ENCODE measurements around the gene POLR3B. TPM values are rescaled to one million over a fixed set of nuclear protein-coding genes. Genes with fewer than 3 reads are reported as not detected.
A peak's percentile ranks its signal among the peaks of the same experiment; 100 is the strongest.

Gene POLR3B
- total and polyA plus RNA-seq, 4 donors, result 2.0 to 8.0 (median 4.0) TPM

DNA sequence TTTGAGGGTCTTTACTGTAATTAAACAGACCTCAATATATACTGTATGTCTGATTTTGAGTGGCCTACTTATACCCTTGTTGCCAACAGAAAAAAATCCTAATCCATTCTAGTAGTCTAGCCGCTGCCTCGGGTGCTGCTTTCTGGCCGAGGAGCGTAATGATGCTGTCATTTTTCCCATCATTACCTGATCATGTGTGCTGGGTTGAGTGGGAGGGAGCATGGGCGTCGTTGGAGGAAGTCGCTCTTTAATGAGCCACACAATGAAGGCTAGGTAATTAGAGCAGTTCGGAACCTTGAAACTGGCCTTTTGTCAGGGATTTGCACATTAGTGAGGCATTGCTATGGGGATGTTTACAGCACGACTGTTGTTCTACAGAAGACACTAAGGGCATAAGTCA is 149.1 kb downstream of the POLR3B start:
- H3K4me1 ChIP-seq (ENCODE audit: control insufficient read depth in 1 of 2, insufficient read depth in 2 of 2, low read length in 2 of 2), result no peaks in the 10 kb centered on the region
- peaks cover 4 to 5% of the 10 kb centered on the region in 2 donors for H3K36me3 ChIP-seq (ENCODE audit: control insufficient read depth in 1 of 2, insufficient read depth in 2 of 2, low read length in 1 of 2)
- WGBS, 2 donors, result 80 to 86% methylated on average over 9 of the region's 9 CpGs
- intact Hi-C loops (cut with DNase I), result no loop called here
- no peak overlapping the region for H3K4me3 ChIP-seq (ENCODE audit: low read length in 2 of 2)
- H3K27me3 ChIP-seq (ENCODE audit: control insufficient read depth in 1 of 2, insufficient read depth in 2 of 2, low read length in 1 of 2), result peaks cover 0 to 2% of the 10 kb centered on the region in 2 donors
- H3K27ac ChIP-seq (ENCODE audit: low read depth in 1 of 2, low read length in 2 of 2), result no peak overlapping the region
- DNase-seq, result no peak
- ATAC-seq (ENCODE audit: low FRiP score), result no peak
- H3K9me3 ChIP-seq (ENCODE audit: control insufficient read depth, low read length), result no peaks in the 10 kb centered on the region

DNA sequence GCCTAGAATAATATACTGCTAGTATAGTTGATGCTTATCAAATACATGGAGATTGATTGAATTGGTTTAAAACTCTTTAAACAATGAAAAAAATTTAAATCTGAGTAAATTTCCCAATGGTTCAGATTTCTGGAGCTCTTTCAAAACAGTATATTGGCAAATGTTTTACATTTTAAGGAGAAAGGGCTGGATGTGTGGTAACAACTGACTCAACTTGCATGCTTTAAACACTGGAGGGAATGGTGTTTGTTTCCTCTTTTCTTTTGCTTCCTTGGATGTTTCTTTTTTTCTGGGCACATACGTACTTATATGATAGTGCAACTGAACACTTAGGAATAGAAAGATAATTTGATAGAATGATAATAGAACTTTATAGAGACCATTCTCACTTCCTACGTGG is 151.4 kb downstream of the POLR3B start:
- WGBS, 2 donors, result 96% methylated on average over 2 of the region's 2 CpGs
- Histone ChIP-seq H3K36me3 (ENCODE audit: control insufficient read depth in 1 of 2, insufficient read depth in 2 of 2, low read length in 1 of 2) (peaks cover 4 to 5% of the 10 kb centered on the region in 2 donors), H3K9me3 (ENCODE audit: control insufficient read depth, low read length) (no peaks in the 10 kb centered on the region), H3K4me1 (ENCODE audit: control insufficient read depth in 1 of 2, insufficient read depth in 2 of 2, low read length in 2 of 2) (no peaks in the 10 kb centered on the region), H3K27ac (ENCODE audit: low read depth in 1 of 2, low read length in 2 of 2) (no peak overlapping the region), H3K27me3 (ENCODE audit: control insufficient read depth in 1 of 2, insufficient read depth in 2 of 2, low read length in 1 of 2) (peaks cover 0 to 2% of the 10 kb centered on the region in 2 donors), H3K4me3 (ENCODE audit: low read length in 2 of 2) (no peak overlapping the region)
- intact Hi-C loops (cut with DNase I), result no loop called here
- ATAC-seq (ENCODE audit: low FRiP score) (no peak), DNase-seq (no peak)

DNA sequence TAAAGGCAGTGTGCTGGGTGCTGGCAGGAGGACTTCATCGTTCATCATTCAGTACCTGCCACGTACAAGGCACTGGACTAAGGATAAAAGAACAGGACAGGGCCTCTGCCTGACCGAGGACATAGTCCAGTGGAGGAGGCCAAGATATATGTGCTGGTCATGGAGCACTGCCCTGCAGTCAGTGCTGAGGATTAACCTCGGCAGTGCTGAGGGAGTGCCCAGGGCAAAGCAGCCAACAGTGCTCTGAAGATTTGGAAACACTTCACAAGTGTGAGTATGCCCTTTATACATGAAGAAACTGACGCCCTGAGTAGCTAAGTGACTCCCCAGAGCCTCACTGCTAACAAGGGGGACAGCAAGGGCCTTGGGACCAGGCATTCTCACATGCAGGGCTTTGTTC is 153.8 kb downstream of the POLR3B start:
- peaks cover 0 to 2% of the 10 kb centered on the region in 2 donors for H3K27me3 ChIP-seq (ENCODE audit: control insufficient read depth in 1 of 2, insufficient read depth in 2 of 2, low read length in 1 of 2)
- no peaks in the 10 kb centered on the region for H3K9me3 ChIP-seq (ENCODE audit: control insufficient read depth, low read length)
- intact Hi-C loops (cut with DNase I), result no loop called here
- peaks cover 0 to 1% of the 10 kb centered on the region in 2 donors for H3K36me3 ChIP-seq (ENCODE audit: control insufficient read depth in 1 of 2, insufficient read depth in 2 of 2, low read length in 1 of 2)
- no peaks in the 10 kb centered on the region for H3K4me1 ChIP-seq (ENCODE audit: control insufficient read depth in 1 of 2, insufficient read depth in 2 of 2, low read length in 2 of 2)
- no peak overlapping the region for H3K27ac ChIP-seq (ENCODE audit: low read depth in 1 of 2, low read length in 2 of 2)
- WGBS, 2 donors, result 36 to 37% methylated on average over 5 of the region's 5 CpGs
- DNase-seq (no peak), ATAC-seq (ENCODE audit: low FRiP score) (peak; percentile 38)
- no peak overlapping the region for H3K4me3 ChIP-seq (ENCODE audit: low read length in 2 of 2)

DNA sequence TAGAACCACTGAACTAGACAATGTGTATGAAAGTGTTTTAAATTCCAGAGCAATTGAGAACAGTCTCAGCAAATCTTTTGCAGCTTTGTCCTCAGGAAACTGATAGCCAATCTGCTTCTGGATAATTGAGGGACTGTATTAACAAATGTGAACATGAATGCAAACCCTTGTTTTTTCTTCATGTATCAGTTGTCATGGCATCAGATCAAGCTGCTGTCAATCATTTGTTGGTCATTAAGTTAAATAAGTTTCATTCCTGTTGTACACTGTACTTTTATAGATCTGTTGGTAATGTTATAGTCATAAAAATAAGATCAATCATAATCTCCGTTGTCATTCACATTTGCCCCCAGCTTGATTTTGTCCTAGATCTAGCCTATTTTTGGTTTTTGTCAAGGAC is 159.8 kb downstream of the POLR3B start:
- H3K27me3 ChIP-seq (ENCODE audit: control insufficient read depth in 1 of 2, insufficient read depth in 2 of 2, low read length in 1 of 2), result no peaks in the 10 kb centered on the region
- 94% methylated on average over 1 of the region's 1 CpG for WGBS, 2 donors
- ATAC-seq (ENCODE audit: low FRiP score) (no peak), DNase-seq (no peak)
- no peaks in the 10 kb centered on the region for H3K9me3 ChIP-seq (ENCODE audit: control insufficient read depth, low read length)
- H3K27ac ChIP-seq (ENCODE audit: low read depth in 1 of 2, low read length in 2 of 2), result no peak overlapping the region
- no peaks in the 10 kb centered on the region for H3K4me1 ChIP-seq (ENCODE audit: control insufficient read depth in 1 of 2, insufficient read depth in 2 of 2, low read length in 2 of 2)
- no peaks in the 10 kb centered on the region for H3K36me3 ChIP-seq (ENCODE audit: control insufficient read depth in 1 of 2, insufficient read depth in 2 of 2, low read length in 1 of 2)
- intact Hi-C loops (cut with DNase I), result no loop called here
- no peak overlapping the region for H3K4me3 ChIP-seq (ENCODE audit: low read length in 2 of 2)

DNA sequence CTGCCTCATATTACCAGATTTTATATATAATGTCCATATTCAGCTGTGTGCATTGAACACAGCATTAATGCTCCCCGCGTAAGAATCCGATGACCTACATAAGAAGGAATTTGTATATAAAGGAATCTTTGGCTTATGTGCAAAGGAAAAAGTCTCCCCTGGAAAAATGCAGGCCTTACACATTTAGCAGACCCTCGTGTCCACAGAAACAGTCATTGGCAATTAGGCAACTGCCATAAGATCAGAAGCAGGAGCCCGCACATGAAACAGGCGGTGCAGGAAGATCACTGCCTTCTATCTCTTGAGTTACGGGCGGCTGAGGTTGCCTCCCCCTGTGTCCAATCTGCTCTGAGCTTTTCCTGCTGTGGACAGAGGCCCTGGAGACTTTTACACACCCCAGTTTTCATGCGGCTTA is 162.1 kb downstream of the POLR3B start:
- WGBS, 2 donors, result 63 to 65% methylated on average over 9 of the region's 9 CpGs
- ATAC-seq (ENCODE audit: low FRiP score), result no peak
- Histone ChIP-seq H3K27ac (ENCODE audit: low read depth in 1 of 2, low read length in 2 of 2) (no peak overlapping the region), H3K4me1 (ENCODE audit: control insufficient read depth in 1 of 2, insufficient read depth in 2 of 2, low read length in 2 of 2) (no peaks in the 10 kb centered on the region), H3K36me3 (ENCODE audit: control insufficient read depth in 1 of 2, insufficient read depth in 2 of 2, low read length in 1 of 2) (no peaks in the 10 kb centered on the region), H3K4me3 (ENCODE audit: low read length in 2 of 2) (no peak overlapping the region), H3K9me3 (ENCODE audit: control insufficient read depth, low read length) (no peaks in the 10 kb centered on the region), H3K27me3 (ENCODE audit: control insufficient read depth in 1 of 2, insufficient read depth in 2 of 2, low read length in 1 of 2) (no peaks in the 10 kb centered on the region)
- no peak for DNase-seq
- intact Hi-C loops (cut with DNase I), result no loop called here

DNA sequence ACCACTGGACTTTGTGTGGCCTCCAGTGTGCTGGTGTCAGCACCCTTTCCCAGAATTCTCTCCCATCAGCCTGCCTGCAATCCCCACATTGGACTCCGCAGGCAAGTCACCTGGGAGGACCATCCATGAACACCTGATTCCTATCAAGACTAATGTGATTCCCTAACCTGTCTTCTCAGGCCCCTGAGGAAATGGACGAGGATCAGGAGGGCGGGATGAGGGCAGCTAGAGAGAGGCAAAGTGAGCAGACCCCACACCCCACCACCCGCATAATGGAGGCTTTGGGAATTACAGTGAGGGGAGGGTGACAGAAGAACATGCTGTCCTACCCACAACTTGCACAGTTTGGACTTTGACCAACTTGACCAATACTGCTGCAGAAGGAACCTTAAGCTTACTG is 164.4 kb downstream of the POLR3B start:
- intact Hi-C loops (cut with DNase I), result no loop called here
- DNase-seq (no peak), ATAC-seq (ENCODE audit: low FRiP score) (no peak)
- H3K36me3 ChIP-seq (ENCODE audit: control insufficient read depth in 1 of 2, insufficient read depth in 2 of 2, low read length in 1 of 2), result no peaks in the 10 kb centered on the region
- H3K4me1 ChIP-seq (ENCODE audit: control insufficient read depth in 1 of 2, insufficient read depth in 2 of 2, low read length in 2 of 2), result no peaks in the 10 kb centered on the region
- H3K27me3 ChIP-seq (ENCODE audit: control insufficient read depth in 1 of 2, insufficient read depth in 2 of 2, low read length in 1 of 2), result no peaks in the 10 kb centered on the region
- no peak overlapping the region for H3K27ac ChIP-seq (ENCODE audit: low read depth in 1 of 2, low read length in 2 of 2)
- H3K4me3 ChIP-seq (ENCODE audit: low read length in 2 of 2), result no peak overlapping the region
- H3K9me3 ChIP-seq (ENCODE audit: control insufficient read depth, low read length), result no peaks in the 10 kb centered on the region
- WGBS, 2 donors, result 95 to 96% methylated on average over 4 of the region's 4 CpGs

DNA sequence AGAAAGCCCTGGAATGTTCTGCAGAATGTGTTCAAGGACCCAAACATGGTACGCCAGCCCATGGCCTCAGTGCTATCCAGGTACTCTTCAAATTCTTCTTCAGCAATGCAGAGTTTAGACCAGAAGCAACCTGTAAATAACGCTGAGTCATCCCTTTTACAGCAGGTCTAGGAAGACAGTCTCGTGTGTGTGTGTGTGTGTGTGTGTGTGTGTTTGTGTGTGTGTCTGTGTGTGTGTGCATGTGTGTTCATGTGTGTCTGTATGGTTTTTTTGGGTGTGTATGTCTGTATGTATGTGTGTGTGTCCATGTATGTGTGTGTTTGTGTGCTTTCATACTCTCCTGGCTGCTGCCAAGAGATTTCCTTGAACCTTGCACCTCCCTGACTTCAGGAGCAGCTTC is 165.2 kb downstream of the POLR3B start:
- H3K4me1 ChIP-seq (ENCODE audit: control insufficient read depth in 1 of 2, insufficient read depth in 2 of 2, low read length in 2 of 2), result no peaks in the 10 kb centered on the region
- intact Hi-C loops (cut with DNase I), result no loop called here
- 89 to 95% methylated on average over 3 of the region's 3 CpGs for WGBS, 2 donors
- H3K36me3 ChIP-seq (ENCODE audit: control insufficient read depth in 1 of 2, insufficient read depth in 2 of 2, low read length in 1 of 2), result no peaks in the 10 kb centered on the region
- no peaks in the 10 kb centered on the region for H3K9me3 ChIP-seq (ENCODE audit: control insufficient read depth, low read length)
- DNase-seq (no peak), ATAC-seq (ENCODE audit: low FRiP score) (no peak)
- no peak overlapping the region for H3K4me3 ChIP-seq (ENCODE audit: low read length in 2 of 2)
- no peak overlapping the region for H3K27ac ChIP-seq (ENCODE audit: low read depth in 1 of 2, low read length in 2 of 2)
- H3K27me3 ChIP-seq (ENCODE audit: control insufficient read depth in 1 of 2, insufficient read depth in 2 of 2, low read length in 1 of 2), result no peaks in the 10 kb centered on the region

DNA sequence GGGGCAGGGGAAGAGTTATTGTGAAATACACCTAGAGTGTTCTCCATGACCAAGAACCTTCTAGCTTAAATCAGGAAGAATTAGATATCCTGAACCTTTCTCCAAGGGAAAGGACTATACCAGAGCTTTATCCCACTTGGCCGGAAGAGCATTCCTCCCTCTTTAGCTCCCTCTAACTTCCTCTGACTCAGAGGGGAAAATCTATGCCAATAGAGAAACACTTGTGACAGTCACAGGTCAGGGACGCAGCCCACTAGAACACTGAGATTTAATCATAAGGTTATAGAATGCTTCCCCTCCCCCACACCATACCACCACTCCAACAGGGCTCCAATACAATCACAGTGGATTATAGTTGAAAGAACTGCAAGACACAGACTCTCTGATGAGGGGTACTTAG is 169.8 kb downstream of the POLR3B start:
- no peak for ATAC-seq (ENCODE audit: low FRiP score)
- intact Hi-C loops (cut with DNase I), result no loop called here
- Histone ChIP-seq H3K9me3 (ENCODE audit: control insufficient read depth, low read length) (no peaks in the 10 kb centered on the region), H3K4me3 (ENCODE audit: low read length in 2 of 2) (no peak overlapping the region), H3K4me1 (ENCODE audit: control insufficient read depth in 1 of 2, insufficient read depth in 2 of 2, low read length in 2 of 2) (no peaks in the 10 kb centered on the region), H3K36me3 (ENCODE audit: control insufficient read depth in 1 of 2, insufficient read depth in 2 of 2, low read length in 1 of 2) (no peaks in the 10 kb centered on the region), H3K27me3 (ENCODE audit: control insufficient read depth in 1 of 2, insufficient read depth in 2 of 2, low read length in 1 of 2) (no peaks in the 10 kb centered on the region), H3K27ac (ENCODE audit: low read depth in 1 of 2, low read length in 2 of 2) (no peak overlapping the region)
- WGBS, 2 donors, result 11 to 12% methylated on average over 2 of the region's 2 CpGs
- DNase-seq, result no peak

DNA sequence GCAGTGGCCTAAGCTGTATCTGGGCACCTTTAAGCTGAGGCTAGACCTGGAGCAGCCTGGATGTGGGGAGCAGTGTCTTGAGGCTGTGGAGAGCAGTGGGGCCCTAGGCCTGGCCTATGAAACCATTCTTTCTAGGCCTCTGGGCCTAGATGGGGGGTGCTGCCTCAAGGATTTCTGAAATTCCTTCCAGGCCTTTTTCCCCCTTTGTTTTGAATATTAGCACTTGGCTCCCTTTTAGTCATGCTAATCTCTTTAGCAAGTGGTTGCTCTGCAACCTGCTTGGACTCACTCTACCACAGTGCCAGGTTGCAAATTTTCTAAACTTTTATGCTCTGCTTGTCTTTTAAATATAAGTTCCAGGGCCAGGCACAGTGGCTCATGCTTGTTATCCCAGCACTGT is 183.7 kb downstream of the POLR3B start:
- Histone ChIP-seq H3K36me3 (ENCODE audit: control insufficient read depth in 1 of 2, insufficient read depth in 2 of 2, low read length in 1 of 2) (no peaks in the 10 kb centered on the region), H3K27me3 (ENCODE audit: control insufficient read depth in 1 of 2, insufficient read depth in 2 of 2, low read length in 1 of 2) (no peaks in the 10 kb centered on the region), H3K4me1 (ENCODE audit: control insufficient read depth in 1 of 2, insufficient read depth in 2 of 2, low read length in 2 of 2) (no peaks in the 10 kb centered on the region), H3K4me3 (ENCODE audit: low read length in 2 of 2) (no peak overlapping the region), H3K27ac (ENCODE audit: low read depth in 1 of 2, low read length in 2 of 2) (no peak overlapping the region), H3K9me3 (ENCODE audit: control insufficient read depth, low read length) (peaks cover 3% of the 10 kb centered on the region)
- intact Hi-C loops (cut with DNase I), result no loop called here
- no peak for DNase-seq
- ATAC-seq (ENCODE audit: low FRiP score), result no peak
